Nephron (organoid): ENCODE measurements around the gene PTH1R.
"Not testable (repeated sequence)": the region's sequence is repeated elsewhere in the genome, so short reads cannot be mapped to it uniquely, and the experiment has no call there.

Source experiments
- H3K27ac Mint-ChIP-seq, 3 experiments: 2 replicates each; pipeline ENCODE4 v1.8.0; 2020; ENCODE audit warnings: mixed read lengths in 3 of 3, mild to moderate bottlenecking in 2 of 3, moderate library complexity in 1 of 3
- H3K27me3 Mint-ChIP-seq: 2 replicates; pipeline ENCODE4 v1.8.0; 2021; ENCODE audit warnings: low read depth, mild to moderate bottlenecking, moderate library complexity, mixed read lengths
- H3K36me3 Mint-ChIP-seq: 2 replicates; pipeline ENCODE4 v1.8.0; 2020; ENCODE audit warnings: low read depth, mixed read lengths
- H3K4me1 Mint-ChIP-seq: 2 replicates; pipeline ENCODE4 v1.8.0; 2020; ENCODE audit warnings: mixed read lengths
- H3K4me3 Mint-ChIP-seq, 3 experiments: 2 replicates each; pipeline ENCODE4 v1.8.0; 2020; ENCODE audit warnings: mild to moderate bottlenecking in 3 of 3, mixed read lengths in 3 of 3, moderate library complexity in 2 of 3
- H3K9me3 Mint-ChIP-seq: 2 replicates; pipeline ENCODE4 v1.8.0; 2020; ENCODE audit warnings: mixed read lengths
- CTCF ChIP-seq, 3 experiments: fragments of 200-600 bp; sonication (generic); IDR thresholded peaks; one replicate each; pipeline ENCODE4 v1.5.0; 2021; ENCODE audit warnings: antibody characterized with exemption in 3 of 3; ENCODE audit not compliant: unreplicated experiment in 3 of 3

Gene PTH1R

GRCh38 chr3:46908294-46908985 lies 30.9 kb downstream of the PTH1R start:
- Mint-ChIP-seq H3K9me3 (no peaks in the 10 kb centered on the region), H3K27ac (no peak overlapping the region), H3K27me3 (no peaks in the 10 kb centered on the region), H3K4me1 (peaks cover 6% of the 10 kb centered on the region), H3K36me3 (no peaks in the 10 kb centered on the region), H3K4me3 (no peak overlapping the region)
- peak in 1 of 3 experiments; percentile 18 for TF ChIP-seq CTCF (IDR thresholded peaks at IDR 0.05; ENCODE audit: unreplicated experiment in 3 of 3)

DNA sequence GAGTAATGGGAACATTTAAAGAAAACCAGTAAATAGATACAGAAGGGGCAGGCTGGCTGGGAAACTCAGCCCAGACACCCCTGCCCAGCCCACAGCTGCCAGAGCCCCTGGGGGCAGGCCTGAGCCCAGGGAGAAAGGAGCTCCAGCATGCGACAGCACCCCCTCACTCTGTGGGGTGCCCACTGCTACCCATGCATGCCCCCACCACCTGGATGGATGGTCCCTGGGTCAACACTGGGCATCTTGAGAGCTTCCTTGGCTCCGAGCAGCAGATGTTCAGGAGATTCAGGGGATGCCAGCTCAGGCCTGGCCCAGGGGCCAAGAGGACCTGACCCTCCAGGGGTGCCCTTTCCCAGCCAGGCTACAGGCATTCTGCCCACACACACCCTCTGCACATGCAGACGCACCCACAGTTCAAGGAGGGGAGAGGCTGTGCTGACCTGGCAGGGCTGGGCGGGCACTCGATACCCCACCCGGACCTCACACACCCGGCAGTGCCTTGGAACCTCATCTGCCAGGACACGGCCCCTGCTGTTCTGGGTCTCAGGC lies 31.5 kb downstream of the PTH1R start:
- H3K36me3 Mint-ChIP-seq, result no peaks in the 10 kb centered on the region
- H3K27ac Mint-ChIP-seq, result no peak overlapping the region
- no peak overlapping the region for H3K4me3 Mint-ChIP-seq
- H3K27me3 Mint-ChIP-seq, result no peaks in the 10 kb centered on the region
- no peaks in the 10 kb centered on the region for H3K9me3 Mint-ChIP-seq
- peaks cover 10% of the 10 kb centered on the region for H3K4me1 Mint-ChIP-seq
- no peak for TF ChIP-seq CTCF (IDR thresholded peaks at IDR 0.05; ENCODE audit: unreplicated experiment in 3 of 3)

DNA sequence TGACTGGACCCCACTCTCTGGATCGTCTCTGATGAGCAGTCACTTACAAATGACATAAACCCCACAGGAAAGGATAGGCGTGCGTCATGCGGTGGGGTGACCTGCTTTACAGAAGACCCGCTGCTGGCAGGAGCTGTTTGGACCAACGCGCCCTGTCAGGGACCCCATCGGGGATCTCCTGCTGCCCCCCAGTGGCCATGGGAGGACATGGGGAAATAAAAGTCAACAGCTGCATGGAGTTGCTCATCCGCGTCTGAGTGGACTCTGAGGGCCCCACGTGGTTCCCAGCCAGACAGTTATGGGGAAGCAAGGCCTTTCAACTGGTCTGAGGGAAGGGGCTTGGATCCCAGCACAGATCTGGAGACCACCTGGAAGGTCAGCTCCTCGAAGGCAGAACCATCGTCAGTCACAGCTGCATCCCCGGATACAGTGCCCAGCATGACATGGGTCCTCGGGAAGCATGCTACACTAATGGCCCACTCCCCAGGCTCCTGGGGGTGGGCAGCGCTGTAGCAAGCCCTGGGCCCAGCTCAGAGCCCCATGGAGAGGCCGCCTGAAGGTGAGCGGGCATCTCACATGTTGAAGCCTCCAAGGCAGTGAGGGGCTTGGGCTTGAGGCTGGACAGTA lies 32.1 kb downstream of the PTH1R start:
- Mint-ChIP-seq H3K27ac (no peak overlapping the region), H3K27me3 (no peaks in the 10 kb centered on the region), H3K36me3 (no peaks in the 10 kb centered on the region), H3K9me3 (no peaks in the 10 kb centered on the region), H3K4me1 (peaks cover 10% of the 10 kb centered on the region), H3K4me3 (no peak overlapping the region)
- peak; percentile 83 to 89 (median 89) for TF ChIP-seq CTCF (IDR thresholded peaks at IDR 0.05; ENCODE audit: unreplicated experiment in 3 of 3)

- H3K4me3 Mint-ChIP-seq, result no peak overlapping the region
- H3K36me3 Mint-ChIP-seq, result peaks cover 3% of the 10 kb centered on the region
- H3K27ac Mint-ChIP-seq, result no peak overlapping the region
- no peaks in the 10 kb centered on the region for H3K27me3 Mint-ChIP-seq
- no peaks in the 10 kb centered on the region for H3K9me3 Mint-ChIP-seq
- TF ChIP-seq CTCF (IDR thresholded peaks at IDR 0.05; ENCODE audit: unreplicated experiment in 3 of 3), result no peak
- peaks cover 10% of the 10 kb centered on the region for H3K4me1 Mint-ChIP-seq
These were observed 32.7 kb downstream of the PTH1R start for GRCh38 chr3:46910166-46910760.

- not testable (repeated sequence) for H3K36me3 Mint-ChIP-seq, H3K4me3 Mint-ChIP-seq, H3K27ac Mint-ChIP-seq, H3K27me3 Mint-ChIP-seq, H3K9me3 Mint-ChIP-seq
- peaks cover 10% of the 10 kb centered on the region for H3K4me1 Mint-ChIP-seq
These were observed 33.4 kb downstream of the PTH1R start for GRCh38 chr3:46910914-46911313.

DNA sequence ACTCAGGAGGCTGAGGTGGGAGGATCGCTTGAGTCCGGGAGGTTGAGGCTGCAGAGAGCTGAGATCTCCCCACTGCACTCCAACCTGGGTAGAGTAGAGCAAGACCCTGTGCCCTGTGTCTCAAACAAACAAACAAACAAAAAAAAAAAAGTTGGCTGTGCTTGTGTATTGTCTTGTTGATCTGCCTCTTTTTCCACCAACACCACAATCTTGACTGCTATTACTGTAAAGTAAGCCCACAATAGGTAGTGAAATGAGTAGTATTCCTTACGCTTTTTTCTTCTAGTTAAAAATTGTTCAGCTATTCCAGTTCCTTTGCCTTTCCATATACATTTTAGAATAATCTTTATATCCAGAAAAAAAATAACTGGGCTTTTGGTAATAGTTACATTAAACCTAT lies 35.5 kb downstream of the PTH1R start:
- no peak overlapping the region for H3K4me3 Mint-ChIP-seq
- peaks cover 2% of the 10 kb centered on the region for H3K9me3 Mint-ChIP-seq
- no peak overlapping the region for H3K27ac Mint-ChIP-seq
- no peaks in the 10 kb centered on the region for H3K27me3 Mint-ChIP-seq
- no peak for TF ChIP-seq CTCF (IDR thresholded peaks at IDR 0.05; ENCODE audit: unreplicated experiment in 3 of 3)
- peaks cover 23% of the 10 kb centered on the region for H3K36me3 Mint-ChIP-seq
- H3K4me1 Mint-ChIP-seq, result peaks cover 10% of the 10 kb centered on the region
